HG02588 (cell line): ENCODE measurements around the gene ADORA2A.
A peak's percentile ranks its signal among the peaks of the same experiment; 100 is the strongest.

ENCODE experiments used
- ATAC-seq: cut with Tn5 transposase; IDR thresholded peaks from one replicate; pipeline ENCODE4 v1.9.1; 2021; ENCODE audit warnings: mild to moderate bottlenecking, moderate library complexity; ENCODE audit not compliant: unreplicated experiment

The ADORA2A gene

GRCh38 chr22:24431309-24432034 is 4.1 kb downstream of the ADORA2A start:
- no peak for ATAC-seq

DNA sequence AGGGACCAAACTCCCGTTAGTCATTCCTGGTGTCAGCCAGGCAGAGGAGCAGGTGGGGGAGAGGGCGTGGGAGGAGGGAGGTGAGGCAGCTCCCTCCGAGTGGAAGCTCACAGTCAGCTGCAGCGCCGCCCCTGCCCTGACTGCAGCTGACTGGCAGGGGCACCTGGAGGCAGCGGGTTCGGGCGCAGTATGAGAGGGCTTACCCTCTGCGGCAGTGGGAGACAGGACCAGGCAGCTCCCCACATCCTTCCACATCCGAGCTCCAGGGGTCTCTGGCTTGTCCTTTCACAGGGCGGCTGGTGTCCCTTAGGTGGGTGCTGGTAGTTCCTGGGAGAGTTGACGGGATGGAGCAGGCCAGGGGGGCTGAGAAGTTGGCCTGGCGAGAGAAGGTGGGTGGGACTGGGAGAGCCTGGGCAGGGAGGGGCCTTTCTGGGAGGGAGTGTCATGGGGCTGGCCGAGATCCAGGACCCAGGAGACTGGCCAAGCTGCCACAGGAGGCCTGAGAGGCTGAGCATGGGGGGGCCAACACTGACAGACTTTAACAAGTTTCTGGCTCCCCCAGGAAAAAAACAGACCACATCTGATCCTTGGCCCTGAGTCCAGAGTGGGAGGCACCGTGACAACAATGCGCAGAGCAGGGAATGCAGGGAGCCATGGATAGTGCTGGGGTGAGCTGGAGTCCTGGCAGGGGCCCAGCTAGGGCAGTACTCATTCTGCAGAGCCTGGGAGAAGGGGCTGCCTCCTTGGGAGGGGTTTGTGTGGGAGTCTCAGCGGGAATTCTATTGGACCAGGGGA is 4.9 kb downstream of the ADORA2A start:
- no peak for ATAC-seq

DNA sequence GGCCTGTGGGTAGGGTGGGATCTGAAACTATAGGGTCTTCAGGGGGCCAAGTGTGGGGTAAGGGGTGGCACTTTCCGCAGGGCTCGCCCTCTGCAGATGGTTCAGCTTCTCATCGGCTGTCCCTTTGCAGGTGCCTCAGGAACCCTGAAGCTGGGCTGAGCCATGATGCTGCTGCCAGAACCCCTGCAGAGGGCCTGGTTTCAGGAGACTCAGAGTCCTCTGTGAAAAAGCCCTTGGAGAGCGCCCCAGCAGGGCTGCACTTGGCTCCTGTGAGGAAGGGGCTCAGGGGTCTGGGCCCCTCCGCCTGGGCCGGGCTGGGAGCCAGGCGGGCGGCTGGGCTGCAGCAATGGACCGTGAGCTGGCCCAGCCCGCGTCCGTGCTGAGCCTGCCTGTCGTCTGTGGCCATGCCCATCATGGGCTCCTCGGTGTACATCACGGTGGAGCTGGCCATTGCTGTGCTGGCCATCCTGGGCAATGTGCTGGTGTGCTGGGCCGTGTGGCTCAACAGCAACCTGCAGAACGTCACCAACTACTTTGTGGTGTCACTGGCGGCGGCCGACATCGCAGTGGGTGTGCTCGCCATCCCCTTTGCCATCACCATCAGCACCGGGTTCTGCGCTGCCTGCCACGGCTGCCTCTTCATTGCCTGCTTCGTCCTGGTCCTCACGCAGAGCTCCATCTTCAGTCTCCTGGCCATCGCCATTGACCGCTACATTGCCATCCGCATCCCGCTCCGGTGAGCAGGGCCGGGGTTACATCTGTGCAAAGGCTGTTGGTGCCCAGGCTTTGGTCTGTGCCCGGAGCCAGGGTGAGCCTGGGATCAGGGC is 5.8 kb downstream of the ADORA2A start:
- ATAC-seq = no peak

DNA sequence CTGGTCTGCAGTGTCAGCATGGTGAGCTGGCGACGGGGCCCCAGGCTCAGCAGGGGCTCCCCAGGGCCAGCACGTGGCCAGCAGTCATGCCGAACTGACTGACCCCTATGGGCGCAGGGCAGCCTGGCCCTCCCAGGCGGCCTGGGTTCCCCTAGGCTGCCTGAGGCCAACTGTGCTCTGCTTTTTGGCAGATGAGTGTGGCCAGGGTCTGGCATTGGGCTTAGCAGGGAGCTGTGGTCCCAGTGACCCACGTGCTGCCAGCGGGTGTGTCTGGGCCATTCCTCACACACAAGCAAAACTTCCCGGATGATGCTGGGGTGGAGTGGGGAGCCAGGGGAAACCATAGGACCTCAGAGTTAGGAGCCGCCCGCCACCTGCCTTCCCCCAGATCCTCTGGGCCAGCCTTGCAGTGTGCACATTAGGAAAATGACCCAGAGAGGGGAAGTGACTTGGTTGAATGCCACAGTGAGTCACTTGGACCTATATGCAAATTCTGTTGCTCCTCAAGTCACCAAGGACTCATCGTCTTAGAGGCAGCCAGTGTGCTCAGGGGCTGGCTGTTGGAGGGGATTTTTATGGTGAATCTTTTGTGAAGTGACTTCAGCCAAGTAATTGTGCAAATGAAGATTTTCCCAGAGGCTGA is 6.5 kb downstream of the ADORA2A start:
- ATAC-seq = peak; percentile 61

GRCh38 chr22:24434471-24435322 is 7.3 kb downstream of the ADORA2A start:
- ATAC-seq = peak; percentile 46

GRCh38 chr22:24435323-24435645 is 7.9 kb downstream of the ADORA2A start:
- ATAC-seq = no peak

- ATAC-seq = no peak
Measured at GRCh38 chr22:24435861-24436371, 8.5 kb downstream of the ADORA2A start.

- ATAC-seq = no peak
Measured at GRCh38 chr22:24436553-24436952, 9.2 kb downstream of the ADORA2A start.

GRCh38 chr22:24437091-24437490 is 9.7 kb downstream of the ADORA2A start:
- ATAC-seq = no peak

GRCh38 chr22:24437741-24438328 is 10.4 kb downstream of the ADORA2A start:
- no peak for ATAC-seq

DNA sequence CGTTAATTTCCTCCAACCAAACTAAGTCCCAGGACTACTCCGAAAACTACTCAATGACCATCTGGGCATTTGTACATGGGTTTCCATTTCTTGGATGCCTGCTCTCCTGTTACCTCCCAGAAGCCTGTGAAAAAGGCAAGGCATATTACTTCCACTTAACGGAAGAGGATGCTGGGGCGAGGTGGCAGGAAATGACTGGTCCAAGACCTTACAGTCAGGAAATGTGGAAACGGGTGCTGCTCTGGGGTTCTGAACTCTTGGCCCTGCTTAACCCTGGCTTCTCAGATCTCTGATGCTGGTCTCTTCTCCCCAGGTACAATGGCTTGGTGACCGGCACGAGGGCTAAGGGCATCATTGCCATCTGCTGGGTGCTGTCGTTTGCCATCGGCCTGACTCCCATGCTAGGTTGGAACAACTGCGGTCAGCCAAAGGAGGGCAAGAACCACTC is 12.9 kb downstream of the ADORA2A start:
- ATAC-seq = no peak

DNA sequence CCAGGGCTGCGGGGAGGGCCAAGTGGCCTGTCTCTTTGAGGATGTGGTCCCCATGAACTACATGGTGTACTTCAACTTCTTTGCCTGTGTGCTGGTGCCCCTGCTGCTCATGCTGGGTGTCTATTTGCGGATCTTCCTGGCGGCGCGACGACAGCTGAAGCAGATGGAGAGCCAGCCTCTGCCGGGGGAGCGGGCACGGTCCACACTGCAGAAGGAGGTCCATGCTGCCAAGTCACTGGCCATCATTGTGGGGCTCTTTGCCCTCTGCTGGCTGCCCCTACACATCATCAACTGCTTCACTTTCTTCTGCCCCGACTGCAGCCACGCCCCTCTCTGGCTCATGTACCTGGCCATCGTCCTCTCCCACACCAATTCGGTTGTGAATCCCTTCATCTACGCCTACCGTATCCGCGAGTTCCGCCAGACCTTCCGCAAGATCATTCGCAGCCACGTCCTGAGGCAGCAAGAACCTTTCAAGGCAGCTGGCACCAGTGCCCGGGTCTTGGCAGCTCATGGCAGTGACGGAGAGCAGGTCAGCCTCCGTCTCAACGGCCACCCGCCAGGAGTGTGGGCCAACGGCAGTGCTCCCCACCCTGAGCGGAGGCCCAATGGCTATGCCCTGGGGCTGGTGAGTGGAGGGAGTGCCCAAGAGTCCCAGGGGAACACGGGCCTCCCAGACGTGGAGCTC is 13.5 kb downstream of the ADORA2A start:
- ATAC-seq = no peak

GRCh38 chr22:24441406-24442351 is 14.3 kb downstream of the ADORA2A start:
- no peak for ATAC-seq

DNA sequence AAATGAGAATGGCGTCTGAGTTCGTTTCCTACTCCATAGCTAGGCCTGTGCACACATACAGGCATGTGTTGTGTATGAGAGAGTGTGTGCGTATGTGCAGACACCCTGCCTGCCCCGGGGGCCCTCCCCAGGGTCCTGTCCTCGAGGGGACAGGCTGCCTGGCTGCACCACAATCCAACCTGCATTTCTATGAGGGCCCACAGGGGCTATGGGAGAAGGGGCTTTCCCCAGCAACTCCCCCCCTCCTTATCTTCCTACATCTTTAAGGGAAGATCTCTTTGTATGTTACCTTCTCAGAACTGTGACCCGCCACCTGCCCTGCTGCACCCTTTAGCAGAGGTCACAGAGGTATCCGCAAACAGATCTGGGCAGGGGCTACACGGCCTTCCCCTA is 14.9 kb downstream of the ADORA2A start:
- ATAC-seq = no peak

DNA sequence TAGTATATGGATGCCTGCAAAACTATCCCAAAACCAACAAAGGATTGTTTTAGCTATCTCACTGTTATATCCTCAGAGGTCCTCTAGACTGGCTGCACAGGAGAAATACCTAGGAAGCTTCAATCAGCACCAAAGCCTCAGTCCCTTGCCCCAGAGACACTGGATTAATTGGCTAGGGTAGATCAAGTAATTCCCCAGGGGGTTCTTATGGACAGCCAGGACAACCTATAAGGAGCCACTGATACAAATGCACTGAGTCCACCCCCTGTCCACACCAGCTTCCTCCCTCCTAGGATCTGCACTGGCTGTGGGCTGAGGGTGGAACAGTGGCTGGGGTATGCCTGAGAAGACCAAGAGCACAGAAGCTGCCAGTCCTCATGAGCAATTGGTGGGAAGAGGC is 16.3 kb downstream of the ADORA2A start:
- ATAC-seq = no peak

DNA sequence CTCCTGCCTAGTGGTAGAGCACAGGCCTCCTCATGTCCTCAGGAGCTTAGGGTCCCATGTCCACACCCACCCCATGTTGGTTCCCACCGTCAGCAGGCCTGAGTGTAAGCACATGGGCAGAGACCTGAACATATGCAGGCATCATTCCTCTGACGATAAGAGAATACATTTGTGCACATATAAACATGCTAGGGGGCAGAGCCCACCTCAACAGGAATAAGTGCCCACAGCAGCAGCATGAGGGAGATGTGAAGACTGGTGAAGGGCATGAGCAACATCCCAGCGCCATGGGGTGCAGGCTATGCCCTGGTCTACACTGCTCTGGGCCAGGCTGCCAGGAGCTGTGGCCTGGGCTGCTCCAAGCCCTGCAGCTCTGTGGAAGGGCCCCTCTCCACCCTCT is 16.9 kb downstream of the ADORA2A start:
- no peak for ATAC-seq

DNA sequence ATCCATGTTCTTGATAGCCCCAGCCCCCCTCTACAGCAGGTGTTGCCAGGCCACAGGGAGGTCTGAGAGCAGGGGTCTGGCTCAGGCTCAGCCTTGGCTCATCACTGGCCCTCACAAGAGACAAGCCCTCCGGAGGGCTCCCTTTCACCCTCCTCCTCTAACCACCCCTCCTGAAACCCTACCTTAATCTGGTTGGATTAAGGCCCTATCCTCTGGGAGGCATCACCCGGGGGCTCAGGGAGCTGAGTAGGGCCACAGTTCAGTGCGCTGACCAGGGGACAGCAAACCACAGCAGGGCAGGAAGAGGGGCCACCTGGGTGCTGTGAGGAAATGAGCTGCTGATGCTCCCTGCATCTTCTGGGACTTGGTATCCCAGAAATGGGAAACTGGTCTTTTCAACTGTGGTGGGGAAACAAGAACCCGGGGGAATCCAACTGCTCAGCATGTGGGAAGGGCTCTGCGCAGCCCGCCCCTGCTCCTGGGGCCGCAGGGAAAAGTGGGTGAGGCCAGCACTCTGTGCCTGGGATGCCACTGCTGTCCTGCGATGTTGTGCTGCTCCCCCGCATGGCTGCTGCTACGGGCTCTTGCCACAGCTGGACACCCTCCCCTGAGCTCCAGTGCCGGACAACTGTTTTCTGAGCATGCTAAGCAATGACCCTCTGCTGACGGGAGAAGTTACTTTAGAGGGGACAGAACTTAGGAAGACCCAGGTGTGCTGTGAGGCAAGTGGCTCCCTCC is 17.5 kb downstream of the ADORA2A start:
- ATAC-seq = no peak
